HepG2 (cell line): ENCODE measurements around the gene NTM. TPM values are rescaled to one million over a fixed set of nuclear protein-coding genes. Genes with fewer than 3 reads are reported as not detected.

ENCODE experiments used
- ATAC-seq: fragments of 200-7000 bp; cut with Tn5 transposase; 3 replicates; pipeline ENCODE4 v1.9.1; 2020; ENCODE audit warnings: mild to moderate bottlenecking, moderate library complexity
- BruUV-seq: library from RNA; stranded (reverse); fragments of 400-500 nt; replicated peaks from 2 replicates; lab custom pipeline; 2021; lab: Mats Ljungman, UMichigan
- CTCF ChIA-PET: fragments of 300-600 bp; formaldehyde crosslinking; extraction: SDS; loops from one replicate; lab custom pipeline; 2021; ENCODE audit warnings: low total read pairs, inconsistent platforms, low intra/inter-chr PET ratio; lab: Yijun Ruan, JAX
- POLR2A ChIA-PET: fragments of 350-600 bp; sonication (Branson Sonifier 250); formaldehyde crosslinking; loops from one replicate; lab custom pipeline; 2020; ENCODE audit warnings: antibody characterized with exemption, inconsistent platforms; lab: Yijun Ruan, JAX
- DNase-seq: peaks from one replicate; pipeline ENCODE4 v3.0.0-alpha.2; 2015; ENCODE audit warnings: low spot score
- FAIRE-seq: peaks from 3 replicates; lab custom pipeline; 2011; peaks lifted over from hg19 to GRCh38; lab: Jason Lieb, UNC
- H2AFZ ChIP-seq: one replicate; pipeline ENCODE4 v1.6.1; 2011; ENCODE audit warnings: low read length, inconsistent platforms
- H3K27ac ChIP-seq: fragments of 300-600 bp; 3 replicates; pipeline ENCODE4 v1.8.0; 2011; ENCODE audit warnings: mixed run types, mild to moderate bottlenecking, mixed read lengths, low read length, inconsistent platforms; ENCODE audit not compliant: insufficient read depth; ENCODE audit errors: extremely low read length
- H3K27me3 ChIP-seq, 2 experiments: fragments of 200-600 bp in 1 of 2; 2 replicates in 1 of 2; 3 replicates in 1 of 2; pipeline versions ENCODE4 v1.6.0 to v1.8.0; 2011; ENCODE audit warnings: low read length in 2 of 2, mild to moderate bottlenecking in 2 of 2, moderate library complexity in 2 of 2, inconsistent platforms in 1 of 2; ENCODE audit not compliant: insufficient read depth in 2 of 2, control insufficient read depth in 1 of 2
- H3K36me3 ChIP-seq, 2 experiments: fragments of 200-600 bp in 1 of 2; replicated peaks in 1 of 2; 2 replicates in 1 of 2; 3 replicates in 1 of 2; pipeline versions ENCODE4 v1.5.1 to v1.8.0; 2011; ENCODE audit warnings: low read length in 2 of 2, inconsistent platforms in 1 of 2; ENCODE audit not compliant: insufficient read depth in 2 of 2, control insufficient read depth in 1 of 2
- H3K4me1 ChIP-seq: 2 replicates; pipeline ENCODE4 v1.5.1; 2012; ENCODE audit warnings: low read length, inconsistent platforms; ENCODE audit not compliant: insufficient read depth
- H3K4me2 ChIP-seq: 2 replicates; pipeline ENCODE4 v1.6.0; 2011; ENCODE audit warnings: low read depth, low read length, inconsistent platforms
- H3K4me3 ChIP-seq, 3 experiments: fragments of 200-600 bp in 1 of 3; sonication (generic), shearing (Covaris generic) in 1 of 3; replicated peaks in 1 of 3; 2 replicates each; pipeline ENCODE4 v1.5.1; 2011 to 2016; ENCODE audit warnings: low read length in 3 of 3, inconsistent platforms in 2 of 3, low read depth in 2 of 3, mild to moderate bottlenecking in 2 of 3, control low read depth in 1 of 3, mixed read lengths in 1 of 3; ENCODE audit not compliant: insufficient read depth in 1 of 3
- H3K79me2 ChIP-seq: one replicate; pipeline ENCODE4 v1.6.1; 2011; ENCODE audit warnings: low read length, inconsistent platforms; ENCODE audit not compliant: insufficient read depth
- H3K9ac ChIP-seq: 2 replicates; pipeline ENCODE4 v1.6.0; 2011; ENCODE audit warnings: mild to moderate bottlenecking, low read depth, low read length, inconsistent platforms; ENCODE audit not compliant: insufficient read depth
- H3K9me3 ChIP-seq: 2 replicates; pipeline ENCODE4 v1.5.1; 2012; ENCODE audit warnings: mild to moderate bottlenecking, low read length
- H4K20me1 ChIP-seq: 2 replicates; pipeline ENCODE4 v1.6.0; 2011; ENCODE audit warnings: inconsistent platforms, mild to moderate bottlenecking, low read length, moderate library complexity; ENCODE audit not compliant: insufficient read depth
- ATRX ChIP-seq: sonication (generic); formaldehyde crosslinking; IDR thresholded peaks from 2 replicates; pipeline ENCODE4 v1.4.0; 2020; ENCODE audit warnings: missing genetic modification reagents, borderline replicate concordance
- MTF2 ChIP-seq: sonication (generic); formaldehyde crosslinking; IDR thresholded peaks from 2 replicates; pipeline ENCODE4 v1.5.0; 2020; ENCODE audit warnings: missing genetic modification reagents, borderline replicate concordance
- NBN ChIP-seq: fragments of 450-650 bp; conservative IDR thresholded peaks from 2 replicates; pipeline ENCODE4 v1.6.1; 2017
- POLR2AphosphoS2 ChIP-seq: IDR thresholded peaks from 2 replicates; pipeline ENCODE4 v1.6.1; 2011; ENCODE audit warnings: low read depth, low read length, improper control_type of control experiment
- PREB ChIP-seq: sonication (generic); formaldehyde crosslinking; IDR thresholded peaks from 2 replicates; pipeline ENCODE4 v1.4.0; 2020; ENCODE audit warnings: missing genetic modification reagents
- RFX3 ChIP-seq: IDR thresholded peaks from 2 replicates; pipeline ENCODE4 v1.6.1; 2016; ENCODE audit warnings: missing biosample characterization, missing genetic modification reagents
- SMAD3 ChIP-seq: sonication (generic); formaldehyde crosslinking; IDR thresholded peaks from 2 replicates; pipeline ENCODE4 v1.4.0; 2020; ENCODE audit warnings: missing genetic modification reagents
- TBX3 ChIP-seq: fragments of 450-650 bp; IDR thresholded peaks from 2 replicates; pipeline ENCODE4 v1.6.1; 2017; ENCODE audit warnings: antibody characterized with exemption, mild to moderate bottlenecking, inconsistent platforms, borderline replicate concordance
- TEAD3 ChIP-seq: optimal IDR thresholded peaks from 2 replicates; pipeline ENCODE3; 2016; ENCODE audit warnings: borderline replicate concordance
- ZBTB20 ChIP-seq: sonication (generic); formaldehyde crosslinking; IDR thresholded peaks from 2 replicates; pipeline ENCODE4 v1.8.1; 2023; ENCODE audit warnings: missing genetic modification reagents, low read depth, mild to moderate bottlenecking, borderline replicate concordance
- ZBTB25 ChIP-seq: IDR thresholded peaks from 2 replicates; pipeline ENCODE4 v1.6.1; 2018; ENCODE audit warnings: missing genetic modification reagents
- ZFP62 ChIP-seq: sonication (generic); formaldehyde crosslinking; IDR thresholded peaks from 2 replicates; pipeline ENCODE4 v1.4.0; 2020; ENCODE audit warnings: missing genetic modification reagents
- ZNF331 ChIP-seq: sonication (generic); formaldehyde crosslinking; IDR thresholded peaks from 2 replicates; pipeline ENCODE4 v1.4.0; 2020; ENCODE audit warnings: missing genetic modification reagents
- ZNF354B ChIP-seq: sonication (generic); formaldehyde crosslinking; IDR thresholded peaks from 2 replicates; pipeline ENCODE4 v1.8.0; 2022; ENCODE audit warnings: mild to moderate bottlenecking, missing genetic modification reagents
- ZNF563 ChIP-seq: sonication (generic); formaldehyde crosslinking; IDR thresholded peaks from 2 replicates; pipeline ENCODE4 v1.8.0; 2022; ENCODE audit warnings: mild to moderate bottlenecking, moderate library complexity, missing genetic modification reagents
- ZNF740 ChIP-seq: sonication (generic); formaldehyde crosslinking; IDR thresholded peaks from 2 replicates; pipeline ENCODE4 v1.4.0; 2020; ENCODE audit warnings: missing genetic modification reagents
- ZNF749 ChIP-seq: sonication (generic); formaldehyde crosslinking; IDR thresholded peaks from 2 replicates; pipeline ENCODE4 v1.8.0; 2022; ENCODE audit warnings: mild to moderate bottlenecking, missing genetic modification reagents, moderate library complexity, borderline replicate concordance
- whole genome bisulfite sequencing: methylation state at CpG from one replicate; pipeline ENCODE4 v1.1.6; 2017; ENCODE audit warnings: low lambda C conversion rate; 5-methylcytosine and 5-hydroxymethylcytosine counted together
- in situ Hi-C: cut with HindIII; loops from 2 replicates; pipeline ENCODE4 v1.10.0; 2017; ENCODE audit warnings: low pct_unique_long_range_greater_than_20kb; ENCODE audit not compliant: extremely low pct_ligation_motif_present
- intact Hi-C: fragments of 100-400 bp; cut with micrococcal nuclease; formaldehyde crosslinking; loops from one replicate; pipeline ENCODE4 v1.10.0; 2022; ENCODE audit not compliant: unreplicated experiment
- polyA plus RNA-seq, 8 experiments: library from polyadenylated mRNA; depleted of rRNA in 3 of 8; stranded (reverse) in 7 of 8; unstranded in 1 of 8; fragments of >200 nt; fragmentation: Illumina TruSeq in 4 of 8; extraction: Trizol in 4 of 8; gene quantifications; 2 replicates each; pipeline versions ENCODE4 v1.2.1 to v1.2.3, GENCODE V29; 2011 to 2016; ENCODE audit warnings: low read depth in 4 of 8, missing spikeins in 1 of 8, mixed read lengths in 1 of 8; ENCODE audit not compliant: insufficient read depth in 1 of 8
- total RNA-seq, 5 experiments: library from RNA; depleted of rRNA; stranded (reverse); fragments of >200 nt; fragmentation: Illumina TruSeq; extraction: Trizol; gene quantifications; 2 replicates each; pipeline ENCODE4 v1.2.3, GENCODE V29; 2016; ENCODE audit warnings: low read depth in 1 of 5

NTM gene
- total and polyA plus RNA-seq, 2 of the 13 experiments (the other 11 are each of a cell fraction or from before 2014, with no cell fraction given), result not detected

GRCh38 chr11:131998020-131998419 lies 627.6 kb downstream of the NTM start (continued):
- TF ChIP-seq ATRX (CRISPR knock-in tag) (no peak), ZNF563 (CRISPR knock-in tag) (no peak)

- WGBS, result 3% methylated on average over 6 of the region's 6 CpGs
- Histone ChIP-seq H3K36me3 (no peaks in the 10 kb centered on the region), H3K79me2 (no peaks in the 10 kb centered on the region), H2AFZ (no peak overlapping the region), H4K20me1 (no peaks in the 10 kb centered on the region), H3K4me2 (no peak overlapping the region), H3K9ac (no peak overlapping the region), H3K27me3 (0 out of 5 replicates have a peak, but pooled peaks cover 0 to 1% of the 10 kb centered on the region in 2 experiments), H3K4me3 (no peak overlapping the region), H3K4me1 (no peaks in the 10 kb centered on the region), H3K9me3 (peaks cover 34% of the 10 kb centered on the region), H3K27ac (no peak overlapping the region)
- DNase-seq (no peak), ATAC-seq (no peak), FAIRE-seq (no peak)
- CTCF ChIA-PET, result no interaction called here
- TF ChIP-seq NBN (no peak), ZNF740 (CRISPR knock-in tag) (no peak), RFX3 (CRISPR knock-in tag) (no peak), POLR2AphosphoS2 (no peak)
- no TSS peak for BruUV-seq
- intact Hi-C loops, result no loop called here
- POLR2A ChIA-PET, result no interaction called here
- in situ Hi-C loops, result no loop called here
Observed at GRCh38 chr11:131999084-131999483, 628.7 kb downstream of the NTM start.

GRCh38 chr11:131999955-132000354 lies 629.5 kb downstream of the NTM start:
- H3K9ac ChIP-seq, result no peak overlapping the region
- no peaks in the 10 kb centered on the region for H4K20me1 ChIP-seq
- intact Hi-C loops, result no loop called here
- BruUV-seq, result no TSS peak
- no peak overlapping the region for H3K27ac ChIP-seq
- H3K27me3 ChIP-seq, result 0 out of 5 replicates have a peak, but pooled peaks cover 0 to 1% of the 10 kb centered on the region in 2 experiments
- WGBS, result 0% methylated on average over 1 of the region's 1 CpG
- CTCF ChIA-PET, result no interaction called here
- DNase-seq (no peak), ATAC-seq (no peak), FAIRE-seq (no peak)
- no peak overlapping the region for H3K4me3 ChIP-seq
- POLR2A ChIA-PET, result no interaction called here
- H3K79me2 ChIP-seq, result no peaks in the 10 kb centered on the region
- H3K9me3 ChIP-seq, result peaks cover 25% of the 10 kb centered on the region
- H3K4me2 ChIP-seq, result no peak overlapping the region
- H2AFZ ChIP-seq, result no peak overlapping the region
- in situ Hi-C loops, result no loop called here
- TF ChIP-seq SMAD3 (CRISPR knock-in tag), result no peak
- no peak for TF ChIP-seq MTF2 (CRISPR knock-in tag)
- TF ChIP-seq ZNF749 (CRISPR knock-in tag), result no peak
- TF ChIP-seq TEAD3 (CRISPR knock-in tag), result no peak
- TF ChIP-seq ZNF331 (CRISPR knock-in tag), result no peak
- no peak for TF ChIP-seq ZFP62
- TF ChIP-seq ZNF354B (CRISPR knock-in tag), result no peak
- no peak for TF ChIP-seq PREB
- TF ChIP-seq ZBTB20 (CRISPR knock-in tag), result no peak
- TF ChIP-seq TBX3, result no peak
- no peak for TF ChIP-seq ZBTB25
- H3K36me3 ChIP-seq, result no peaks in the 10 kb centered on the region
- no peaks in the 10 kb centered on the region for H3K4me1 ChIP-seq
